ENCODE results near the gene RDH5. TPM values are rescaled to one million over a fixed set of nuclear protein-coding genes. Genes with fewer than 3 reads are reported as not detected.
A peak's percentile ranks its signal among the peaks of the same experiment; 100 is the strongest.

Gene RDH5
- total RNA-seq, 1 donor from 2014 or later: 3.0 TPM

GRCh38 chr12:55736780-55737580, 16.8 kb downstream of the RDH5 start:
- Mint-ChIP-seq H3K36me3 (no peaks in the 10 kb centered on the region), H3K4me3 (peak overlapping the region; percentile 85), H3K27ac (peak overlapping the region; percentile 97), H3K4me1 (peaks cover 25% of the 10 kb centered on the region), H3K9me3 (no peaks in the 10 kb centered on the region), H3K27me3 (ENCODE audit: insufficient read depth, low read depth) (peaks cover 5% of the 10 kb centered on the region)
- peak; percentile 81 for DNase-seq (ENCODE audit: low spot score)
- Histone ChIP-seq H3F3A (ENCODE audit: low read depth) (peaks cover 27% of the 10 kb centered on the region), H4K20me1 (ENCODE audit: low read depth) (no peaks in the 10 kb centered on the region), H3K9me3 (ENCODE audit: low read depth) (no peaks in the 10 kb centered on the region), H3K4me1 (peaks cover 13% of the 10 kb centered on the region), H3K27ac (no peak overlapping the region), H3K36me3 (no peaks in the 10 kb centered on the region), H3K4me3 (peak overlapping the region; percentile 67), H3K9ac (no peak overlapping the region), H3K4me2 (peak overlapping the region; percentile 94), H2AFZ (replicated peaks) (no peak overlapping the region), H3K79me2 (ENCODE audit: low read depth) (peaks cover 5% of the 10 kb centered on the region), H3K27me3 (no peaks in the 10 kb centered on the region)
- TF ChIP-seq EZH2phosphoT487 (IDR thresholded peaks at IDR 0.05) (no peak), EZH2 (IDR thresholded peaks at IDR 0.05) (no peak), CTCF (IDR thresholded peaks at IDR 0.05) (peak; percentile 89)

GRCh38 chr12:55737581-55738122, 17.5 kb downstream of the RDH5 start:
- Histone ChIP-seq H3K27me3 (no peaks in the 10 kb centered on the region), H3K9me3 (ENCODE audit: low read depth) (no peaks in the 10 kb centered on the region), H3K4me1 (peaks cover 16% of the 10 kb centered on the region), H3F3A (ENCODE audit: low read depth) (peaks cover 30% of the 10 kb centered on the region), H3K36me3 (no peaks in the 10 kb centered on the region), H4K20me1 (ENCODE audit: low read depth) (no peaks in the 10 kb centered on the region), H3K4me2 (peak overlapping the region; percentile 94), H3K79me2 (ENCODE audit: low read depth) (peaks cover 7% of the 10 kb centered on the region), H3K27ac (peak overlapping the region; percentile 85), H3K4me3 (peak overlapping the region; percentile 67), H2AFZ (replicated peaks) (peak overlapping the region; percentile 81), H3K9ac (no peak overlapping the region)
- peak overlapping the region; percentile 85 for H3K4me3 Mint-ChIP-seq
- H3K36me3 Mint-ChIP-seq: no peaks in the 10 kb centered on the region
- peaks cover 30% of the 10 kb centered on the region for H3K4me1 Mint-ChIP-seq
- H3K27me3 Mint-ChIP-seq (ENCODE audit: insufficient read depth, low read depth): peaks cover 5% of the 10 kb centered on the region
- peak; percentile 74 for DNase-seq (ENCODE audit: low spot score)
- TF ChIP-seq EZH2 (IDR thresholded peaks at IDR 0.05): no peak
- no peak for TF ChIP-seq CTCF (IDR thresholded peaks at IDR 0.05)
- TF ChIP-seq EZH2phosphoT487 (IDR thresholded peaks at IDR 0.05): no peak
- H3K9me3 Mint-ChIP-seq: no peaks in the 10 kb centered on the region
- peak overlapping the region; percentile 97 for H3K27ac Mint-ChIP-seq

GRCh38 chr12:55738123-55739024, 18.2 kb downstream of the RDH5 start:
- peaks cover 16% of the 10 kb centered on the region for H3K4me1 ChIP-seq
- peak overlapping the region; percentile 85 for H3K27ac ChIP-seq
- H3K4me3 Mint-ChIP-seq: peak overlapping the region; percentile 85
- peak overlapping the region; percentile 67 for H3K4me3 ChIP-seq
- peak overlapping the region; percentile 81 for H2AFZ ChIP-seq (replicated peaks)
- peaks cover 5% of the 10 kb centered on the region for H3K27me3 Mint-ChIP-seq (ENCODE audit: insufficient read depth, low read depth)
- H3K9ac ChIP-seq: no peak overlapping the region
- peaks cover 33% of the 10 kb centered on the region for H3F3A ChIP-seq (ENCODE audit: low read depth)
- no peaks in the 10 kb centered on the region for H3K9me3 Mint-ChIP-seq
- H3K27me3 ChIP-seq: no peaks in the 10 kb centered on the region
- no peaks in the 10 kb centered on the region for H3K36me3 Mint-ChIP-seq
- peak; percentile 95 for DNase-seq (ENCODE audit: low spot score)
- H3K27ac Mint-ChIP-seq: peak overlapping the region; percentile 97
- TF ChIP-seq EZH2 (IDR thresholded peaks at IDR 0.05) (no peak), CTCF (IDR thresholded peaks at IDR 0.05) (peak; percentile 96), EZH2phosphoT487 (IDR thresholded peaks at IDR 0.05) (no peak)
- H4K20me1 ChIP-seq (ENCODE audit: low read depth): no peaks in the 10 kb centered on the region
- H3K4me2 ChIP-seq: peak overlapping the region; percentile 94
- no peaks in the 10 kb centered on the region for H3K9me3 ChIP-seq (ENCODE audit: low read depth)
- H3K79me2 ChIP-seq (ENCODE audit: low read depth): peaks cover 8% of the 10 kb centered on the region
- H3K36me3 ChIP-seq: no peaks in the 10 kb centered on the region
- H3K4me1 Mint-ChIP-seq: peaks cover 31% of the 10 kb centered on the region

All from neural progenitor cell (in vitro differentiated cells).